ENCODE results near the gene HBB.

GRCh38 chr11:5197536-5197935 is 29.3 kb downstream of the HBB start:
- TF ChIP-seq CTCF (conservative IDR thresholded peaks at IDR 0.05) = no peak
- TF ChIP-seq ZFX (IDR thresholded peaks at IDR 0.05) = no peak

All from C4-2B (cell line).